HepG2 (cell line): Measurements from ENCODE around the gene UTP15.
A peak's percentile ranks its signal among the peaks of the same experiment; 100 is the strongest.

Source experiments
- EP300 ChIP-seq, 3 experiments: sonication (generic) in 1 of 3; formaldehyde crosslinking in 1 of 3; IDR thresholded peaks; 2 replicates each; pipeline versions ENCODE4 v1.5.1 to v1.6.1; 2011 to 2020; ENCODE audit warnings: low read depth in 2 of 3, low read length in 2 of 3, borderline replicate concordance in 1 of 3, improper control_type of control experiment in 1 of 3, mild to moderate bottlenecking in 1 of 3, missing genetic modification reagents in 1 of 3, moderate library complexity in 1 of 3
- IKZF4 ChIP-seq: sonication (generic); formaldehyde crosslinking; IDR thresholded peaks from 2 replicates; pipeline ENCODE4 v1.5.1; 2020; ENCODE audit warnings: borderline replicate concordance, mild to moderate bottlenecking, low read depth, missing genetic modification reagents; ENCODE audit errors: not compliant biosample characterization
- MAZ ChIP-seq, 2 experiments: sonication (generic) in 1 of 2; formaldehyde crosslinking in 1 of 2; IDR thresholded peaks; 2 replicates each; pipeline versions ENCODE4 v1.5.0 to v1.6.1; 2012 to 2020; ENCODE audit warnings: low read depth in 2 of 2, mild to moderate bottlenecking in 2 of 2, borderline replicate concordance in 1 of 2, improper control_type of control experiment in 1 of 2, low read length in 1 of 2, missing genetic modification reagents in 1 of 2, moderate library complexity in 1 of 2
- POLR2AphosphoS2 ChIP-seq: IDR thresholded peaks from 2 replicates; pipeline ENCODE4 v1.6.1; 2011; ENCODE audit warnings: low read depth, low read length, improper control_type of control experiment
- POLR2AphosphoS5 ChIP-seq: IDR thresholded peaks from 2 replicates; pipeline ENCODE4 v1.6.1; 2012; ENCODE audit warnings: low read depth, low read length
- RAD21 ChIP-seq: fragments of 450-650 bp; formaldehyde crosslinking; IDR thresholded peaks from 2 replicates; pipeline ENCODE4 v1.5.0; 2020; ENCODE audit warnings: mild to moderate bottlenecking
- TCF12 ChIP-seq, 2 experiments: fragments of 450-650 bp in 1 of 2; sonication (generic) in 1 of 2; formaldehyde crosslinking in 1 of 2; IDR thresholded peaks; 2 replicates each; pipeline versions ENCODE4 v1.6.1 to v1.8.0; 2017 to 2022; ENCODE audit warnings: antibody characterized with exemption in 1 of 2, mild to moderate bottlenecking in 1 of 2, missing genetic modification reagents in 1 of 2, moderate library complexity in 1 of 2
- ZNF841 ChIP-seq: sonication (generic); formaldehyde crosslinking; IDR thresholded peaks from 2 replicates; pipeline ENCODE4 v1.8.1; 2023; ENCODE audit warnings: missing genetic modification reagents, borderline replicate concordance
- TF ChIP-seq, protein P1 (sequence below): sonication (generic); formaldehyde crosslinking; conservative IDR thresholded peaks from 2 replicates; pipeline ENCODE4 v1.4.0; 2020; ENCODE audit warnings: mild to moderate bottlenecking, missing genetic modification reagents, moderate library complexity
- TF ChIP-seq, protein P2 (sequence below): sonication (generic); formaldehyde crosslinking; IDR thresholded peaks from 2 replicates; pipeline ENCODE4 v1.5.0; 2020; ENCODE audit warnings: mild to moderate bottlenecking, missing genetic modification reagents, moderate library complexity
- TF ChIP-seq, protein P3 (sequence below): sonication (generic); formaldehyde crosslinking; IDR thresholded peaks from 2 replicates; pipeline ENCODE4 v1.8.1; 2022; ENCODE audit warnings: mild to moderate bottlenecking, missing genetic modification reagents

DNA sequence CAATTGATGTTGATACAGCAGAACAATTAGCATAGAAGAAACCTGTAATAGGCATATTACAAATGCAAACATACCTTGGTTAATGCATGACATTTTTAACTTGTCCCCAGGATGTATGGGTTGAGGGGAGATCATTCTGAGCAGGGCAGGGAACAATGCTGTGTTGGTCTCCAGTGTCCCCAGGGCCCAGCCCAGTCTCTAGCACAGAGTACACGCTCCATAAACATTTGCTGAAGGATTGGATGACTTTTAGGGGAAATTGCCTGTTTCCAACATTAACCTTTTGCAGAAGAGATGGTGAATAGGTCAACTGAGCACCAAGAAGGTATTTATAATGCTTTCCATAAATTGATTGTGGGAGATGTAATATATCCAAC is 20.2 kb upstream of the UTP15 start:
- TF ChIP-seq, protein P1, sequence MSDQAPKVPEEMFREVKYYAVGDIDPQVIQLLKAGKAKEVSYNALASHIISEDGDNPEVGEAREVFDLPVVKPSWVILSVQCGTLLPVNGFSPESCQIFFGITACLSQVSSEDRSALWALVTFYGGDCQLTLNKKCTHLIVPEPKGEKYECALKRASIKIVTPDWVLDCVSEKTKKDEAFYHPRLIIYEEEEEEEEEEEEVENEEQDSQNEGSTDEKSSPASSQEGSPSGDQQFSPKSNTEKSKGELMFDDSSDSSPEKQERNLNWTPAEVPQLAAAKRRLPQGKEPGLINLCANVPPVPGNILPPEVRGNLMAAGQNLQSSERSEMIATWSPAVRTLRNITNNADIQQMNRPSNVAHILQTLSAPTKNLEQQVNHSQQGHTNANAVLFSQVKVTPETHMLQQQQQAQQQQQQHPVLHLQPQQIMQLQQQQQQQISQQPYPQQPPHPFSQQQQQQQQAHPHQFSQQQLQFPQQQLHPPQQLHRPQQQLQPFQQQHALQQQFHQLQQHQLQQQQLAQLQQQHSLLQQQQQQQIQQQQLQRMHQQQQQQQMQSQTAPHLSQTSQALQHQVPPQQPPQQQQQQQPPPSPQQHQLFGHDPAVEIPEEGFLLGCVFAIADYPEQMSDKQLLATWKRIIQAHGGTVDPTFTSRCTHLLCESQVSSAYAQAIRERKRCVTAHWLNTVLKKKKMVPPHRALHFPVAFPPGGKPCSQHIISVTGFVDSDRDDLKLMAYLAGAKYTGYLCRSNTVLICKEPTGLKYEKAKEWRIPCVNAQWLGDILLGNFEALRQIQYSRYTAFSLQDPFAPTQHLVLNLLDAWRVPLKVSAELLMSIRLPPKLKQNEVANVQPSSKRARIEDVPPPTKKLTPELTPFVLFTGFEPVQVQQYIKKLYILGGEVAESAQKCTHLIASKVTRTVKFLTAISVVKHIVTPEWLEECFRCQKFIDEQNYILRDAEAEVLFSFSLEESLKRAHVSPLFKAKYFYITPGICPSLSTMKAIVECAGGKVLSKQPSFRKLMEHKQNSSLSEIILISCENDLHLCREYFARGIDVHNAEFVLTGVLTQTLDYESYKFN (CRISPR knock-in tag): no peak
- TF ChIP-seq TCF12 (IDR thresholded peaks at IDR 0.05): no peak
- TF ChIP-seq TCF12 (CRISPR knock-in tag; IDR thresholded peaks at IDR 0.05): no peak
- TF ChIP-seq, protein P2, sequence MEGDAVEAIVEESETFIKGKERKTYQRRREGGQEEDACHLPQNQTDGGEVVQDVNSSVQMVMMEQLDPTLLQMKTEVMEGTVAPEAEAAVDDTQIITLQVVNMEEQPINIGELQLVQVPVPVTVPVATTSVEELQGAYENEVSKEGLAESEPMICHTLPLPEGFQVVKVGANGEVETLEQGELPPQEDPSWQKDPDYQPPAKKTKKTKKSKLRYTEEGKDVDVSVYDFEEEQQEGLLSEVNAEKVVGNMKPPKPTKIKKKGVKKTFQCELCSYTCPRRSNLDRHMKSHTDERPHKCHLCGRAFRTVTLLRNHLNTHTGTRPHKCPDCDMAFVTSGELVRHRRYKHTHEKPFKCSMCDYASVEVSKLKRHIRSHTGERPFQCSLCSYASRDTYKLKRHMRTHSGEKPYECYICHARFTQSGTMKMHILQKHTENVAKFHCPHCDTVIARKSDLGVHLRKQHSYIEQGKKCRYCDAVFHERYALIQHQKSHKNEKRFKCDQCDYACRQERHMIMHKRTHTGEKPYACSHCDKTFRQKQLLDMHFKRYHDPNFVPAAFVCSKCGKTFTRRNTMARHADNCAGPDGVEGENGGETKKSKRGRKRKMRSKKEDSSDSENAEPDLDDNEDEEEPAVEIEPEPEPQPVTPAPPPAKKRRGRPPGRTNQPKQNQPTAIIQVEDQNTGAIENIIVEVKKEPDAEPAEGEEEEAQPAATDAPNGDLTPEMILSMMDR: no peak
- TF ChIP-seq ZNF841 (CRISPR knock-in tag): no peak
- no peak for TF ChIP-seq RAD21 (CRISPR knock-in tag)
- TF ChIP-seq, protein P3, sequence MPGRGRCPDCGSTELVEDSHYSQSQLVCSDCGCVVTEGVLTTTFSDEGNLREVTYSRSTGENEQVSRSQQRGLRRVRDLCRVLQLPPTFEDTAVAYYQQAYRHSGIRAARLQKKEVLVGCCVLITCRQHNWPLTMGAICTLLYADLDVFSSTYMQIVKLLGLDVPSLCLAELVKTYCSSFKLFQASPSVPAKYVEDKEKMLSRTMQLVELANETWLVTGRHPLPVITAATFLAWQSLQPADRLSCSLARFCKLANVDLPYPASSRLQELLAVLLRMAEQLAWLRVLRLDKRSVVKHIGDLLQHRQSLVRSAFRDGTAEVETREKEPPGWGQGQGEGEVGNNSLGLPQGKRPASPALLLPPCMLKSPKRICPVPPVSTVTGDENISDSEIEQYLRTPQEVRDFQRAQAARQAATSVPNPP: no peak
- peak in 1 of 2 experiments; percentile 9; a peak in 1 of 4 replicates for TF ChIP-seq EP300 (IDR thresholded peaks at IDR 0.05; ENCODE audit: low read depth in 2 of 2, low read length in 2 of 2)
- no peak for TF ChIP-seq EP300 (CRISPR knock-in tag; IDR thresholded peaks at IDR 0.05; ENCODE audit: borderline replicate concordance)
- TF ChIP-seq MAZ (IDR thresholded peaks at IDR 0.05; ENCODE audit: borderline replicate concordance, low read depth, low read length): no peak
- TF ChIP-seq MAZ (CRISPR knock-in tag; IDR thresholded peaks at IDR 0.05; ENCODE audit: low read depth): no peak
- TF ChIP-seq IKZF4: no peak
- TF ChIP-seq POLR2AphosphoS5: no peak
- TF ChIP-seq POLR2AphosphoS2: no peak
